Measurements from ENCODE around the gene PARD3.

The PARD3 gene

GRCh38 chr10:34183016-34183796 lies 631.9 kb downstream of the PARD3 start:
- Histone ChIP-seq H3K27me3 (ENCODE audit: insufficient read depth, low read length, poor library complexity, severe bottlenecking) (no peaks in the 10 kb centered on the region), H3K4me2 (ENCODE audit: low read depth, low read length, poor library complexity, severe bottlenecking) (no peak overlapping the region), H4K20me1 (ENCODE audit: insufficient read depth, low read length, poor library complexity, severe bottlenecking) (no peaks in the 10 kb centered on the region), H3K36me3 (ENCODE audit: insufficient read depth, low read length) (no peaks in the 10 kb centered on the region), H3K79me2 (ENCODE audit: insufficient read depth, low read length) (no peaks in the 10 kb centered on the region), H3K9ac (ENCODE audit: low read depth, low read length, poor library complexity, severe bottlenecking) (no peak overlapping the region), H3K9me2 (replicated peaks; ENCODE audit: low read depth, low read length) (no peaks in the 10 kb centered on the region), H3K4me3 (ENCODE audit: low read length, poor library complexity, severe bottlenecking) (no peak overlapping the region), H3K4me1 (ENCODE audit: insufficient read depth, low read length, poor library complexity, severe bottlenecking) (peaks cover 41% of the 10 kb centered on the region), H3F3A (ENCODE audit: low read depth) (no peaks in the 10 kb centered on the region; the same call in 1 of the 2 replicates), H2AFZ (ENCODE audit: low read length) (no peak overlapping the region), H3K9me3 (ENCODE audit: insufficient read depth, low read depth, low read length) (no peaks in the 10 kb centered on the region)
- TF ChIP-seq, protein P1, sequence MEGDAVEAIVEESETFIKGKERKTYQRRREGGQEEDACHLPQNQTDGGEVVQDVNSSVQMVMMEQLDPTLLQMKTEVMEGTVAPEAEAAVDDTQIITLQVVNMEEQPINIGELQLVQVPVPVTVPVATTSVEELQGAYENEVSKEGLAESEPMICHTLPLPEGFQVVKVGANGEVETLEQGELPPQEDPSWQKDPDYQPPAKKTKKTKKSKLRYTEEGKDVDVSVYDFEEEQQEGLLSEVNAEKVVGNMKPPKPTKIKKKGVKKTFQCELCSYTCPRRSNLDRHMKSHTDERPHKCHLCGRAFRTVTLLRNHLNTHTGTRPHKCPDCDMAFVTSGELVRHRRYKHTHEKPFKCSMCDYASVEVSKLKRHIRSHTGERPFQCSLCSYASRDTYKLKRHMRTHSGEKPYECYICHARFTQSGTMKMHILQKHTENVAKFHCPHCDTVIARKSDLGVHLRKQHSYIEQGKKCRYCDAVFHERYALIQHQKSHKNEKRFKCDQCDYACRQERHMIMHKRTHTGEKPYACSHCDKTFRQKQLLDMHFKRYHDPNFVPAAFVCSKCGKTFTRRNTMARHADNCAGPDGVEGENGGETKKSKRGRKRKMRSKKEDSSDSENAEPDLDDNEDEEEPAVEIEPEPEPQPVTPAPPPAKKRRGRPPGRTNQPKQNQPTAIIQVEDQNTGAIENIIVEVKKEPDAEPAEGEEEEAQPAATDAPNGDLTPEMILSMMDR (conservative IDR thresholded peaks at IDR 0.05; ENCODE audit: low read length): no peak
- TF ChIP-seq EZH2phosphoT487 (IDR thresholded peaks at IDR 0.05; ENCODE audit: borderline replicate concordance): no peak

DNA sequence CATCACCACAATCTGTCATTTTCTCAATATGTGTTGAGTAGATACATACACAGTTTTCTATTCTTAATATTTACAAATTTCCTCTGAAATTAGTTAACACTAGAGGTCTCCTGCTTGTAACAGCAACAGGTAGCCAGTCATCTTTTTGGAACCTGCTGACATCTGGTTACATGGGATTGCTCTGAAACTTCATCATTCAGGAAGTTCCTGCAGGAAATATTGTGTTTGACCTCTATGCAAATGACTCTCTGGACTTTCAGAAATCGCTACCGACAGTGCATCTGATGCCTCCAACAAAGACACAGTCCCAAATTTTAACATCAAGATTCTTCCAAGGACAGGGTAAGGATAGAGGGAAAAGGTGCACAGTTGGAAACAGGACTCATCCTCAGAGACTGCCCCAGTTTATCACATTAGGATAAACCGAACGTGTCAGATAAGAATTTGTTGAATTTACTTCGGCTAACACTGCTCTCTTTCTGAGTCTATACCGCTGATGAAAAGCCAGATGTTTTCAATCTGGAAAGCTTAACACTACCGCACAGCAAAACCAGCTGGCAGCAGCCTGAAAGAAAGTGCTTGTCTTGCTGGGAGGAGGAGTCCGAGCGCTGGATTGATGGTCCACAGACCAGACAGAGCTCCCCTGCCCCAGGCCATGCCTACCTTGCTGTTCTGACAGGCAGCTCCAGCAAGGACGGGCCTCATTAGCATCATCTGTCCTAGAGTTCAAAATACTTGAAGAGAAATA lies 633.4 kb downstream of the PARD3 start:
- Histone ChIP-seq H3K36me3 (ENCODE audit: insufficient read depth, low read length) (no peaks in the 10 kb centered on the region), H3K9me2 (replicated peaks; ENCODE audit: low read depth, low read length) (no peaks in the 10 kb centered on the region), H2AFZ (ENCODE audit: low read length) (no peak overlapping the region), H3K9me3 (ENCODE audit: insufficient read depth, low read depth, low read length) (no peaks in the 10 kb centered on the region), H3K4me1 (ENCODE audit: insufficient read depth, low read length, poor library complexity, severe bottlenecking) (peaks cover 43% of the 10 kb centered on the region), H3K4me3 (ENCODE audit: low read length, poor library complexity, severe bottlenecking) (no peak overlapping the region), H3K4me2 (ENCODE audit: low read depth, low read length, poor library complexity, severe bottlenecking) (no peak overlapping the region), H3F3A (ENCODE audit: low read depth) (no peaks in the 10 kb centered on the region; the same call in 1 of the 2 replicates), H4K20me1 (ENCODE audit: insufficient read depth, low read length, poor library complexity, severe bottlenecking) (no peaks in the 10 kb centered on the region), H3K79me2 (ENCODE audit: insufficient read depth, low read length) (no peaks in the 10 kb centered on the region), H3K9ac (ENCODE audit: low read depth, low read length, poor library complexity, severe bottlenecking) (no peak overlapping the region), H3K27me3 (ENCODE audit: insufficient read depth, low read length, poor library complexity, severe bottlenecking) (no peaks in the 10 kb centered on the region)
- TF ChIP-seq, protein P1 (conservative IDR thresholded peaks at IDR 0.05; ENCODE audit: low read length): no peak
- TF ChIP-seq EZH2phosphoT487 (IDR thresholded peaks at IDR 0.05; ENCODE audit: borderline replicate concordance): no peak

GRCh38 chr10:34180749-34181148 lies 634.3 kb downstream of the PARD3 start:
- Histone ChIP-seq H3F3A (ENCODE audit: low read depth) (no peaks in the 10 kb centered on the region; the same call in 1 of the 2 replicates), H3K4me1 (ENCODE audit: insufficient read depth, low read length, poor library complexity, severe bottlenecking) (peaks cover 45% of the 10 kb centered on the region), H4K20me1 (ENCODE audit: insufficient read depth, low read length, poor library complexity, severe bottlenecking) (no peaks in the 10 kb centered on the region), H3K27me3 (ENCODE audit: insufficient read depth, low read length, poor library complexity, severe bottlenecking) (no peaks in the 10 kb centered on the region), H2AFZ (ENCODE audit: low read length) (no peak overlapping the region), H3K9me3 (ENCODE audit: insufficient read depth, low read depth, low read length) (no peaks in the 10 kb centered on the region), H3K9me2 (replicated peaks; ENCODE audit: low read depth, low read length) (no peaks in the 10 kb centered on the region), H3K4me3 (ENCODE audit: low read length, poor library complexity, severe bottlenecking) (no peak overlapping the region), H3K79me2 (ENCODE audit: insufficient read depth, low read length) (no peaks in the 10 kb centered on the region), H3K4me2 (ENCODE audit: low read depth, low read length, poor library complexity, severe bottlenecking) (no peak overlapping the region), H3K36me3 (ENCODE audit: insufficient read depth, low read length) (no peaks in the 10 kb centered on the region), H3K9ac (ENCODE audit: low read depth, low read length, poor library complexity, severe bottlenecking) (no peak overlapping the region)
- TF ChIP-seq EZH2phosphoT487 (IDR thresholded peaks at IDR 0.05; ENCODE audit: borderline replicate concordance): no peak
- TF ChIP-seq, protein P1 (conservative IDR thresholded peaks at IDR 0.05; ENCODE audit: low read length): no peak

Measured in Loucy (cell line).